ENCODE measurements around the gene ATP11C. TPM values are rescaled to one million over a fixed set of nuclear protein-coding genes. Genes with fewer than 3 reads are reported as not detected.
A peak's percentile ranks its signal among the peaks of the same experiment; 100 is the strongest.

ATP11C gene
- total and polyA plus RNA-seq, 9 donors, result 11.6 to 20.7 (median 15.4) TPM

- Histone ChIP-seq H3K27ac (ENCODE audit: low read length) (no peak overlapping the region), H3K4me3 (ENCODE audit: low read length) (no peak overlapping the region), H3K36me3 (ENCODE audit: control insufficient read depth, insufficient read depth, low read length) (no peaks in the 10 kb centered on the region), H3K9me3 (replicated peaks; ENCODE audit: control insufficient read depth, low read depth, low read length) (peaks cover 12% of the 10 kb centered on the region), H3K27me3 (ENCODE audit: control insufficient read depth, insufficient read depth, low read length) (peaks cover 2% of the 10 kb centered on the region), H3K4me1 (ENCODE audit: control insufficient read depth, insufficient read depth, low read length) (no peaks in the 10 kb centered on the region)
- no peak for DNase-seq
Measured at GRCh38 chrX:139750390-139750789, 182.5 kb downstream of the ATP11C start.

DNA sequence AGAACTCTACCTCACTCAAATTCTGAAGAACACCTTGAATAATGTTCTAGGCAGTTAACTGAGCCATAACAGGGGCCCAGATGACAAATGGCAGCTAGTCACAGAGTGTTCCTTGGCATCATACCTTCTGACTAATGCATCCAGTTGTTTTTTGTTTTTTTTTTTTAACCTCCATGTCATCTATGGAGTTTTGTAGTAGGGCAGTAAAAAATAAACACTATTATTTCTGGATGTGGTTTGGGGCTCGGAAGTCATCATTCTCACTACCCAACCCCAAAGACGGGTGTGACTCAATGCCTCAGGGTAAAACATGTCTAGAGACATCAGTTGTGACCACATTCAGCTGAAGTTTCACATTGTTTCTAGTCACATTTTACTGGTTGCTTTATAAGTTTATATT lies 193.7 kb downstream of the ATP11C start:
- WGBS (ENCODE audit: insufficient coverage), result no CpG with 5 or more reads among the region's 2 CpGs
- DNase-seq, result no peak

GRCh38 chrX:139738581-139738980 lies 194.3 kb downstream of the ATP11C start:
- Histone ChIP-seq H3K4me1 (ENCODE audit: control insufficient read depth, insufficient read depth, low read length) (no peaks in the 10 kb centered on the region), H3K4me3 (ENCODE audit: low read length) (no peak overlapping the region), H3K9me3 (replicated peaks; ENCODE audit: control insufficient read depth, low read depth, low read length) (no peaks in the 10 kb centered on the region), H3K27ac (ENCODE audit: low read length) (no peak overlapping the region), H3K27me3 (ENCODE audit: control insufficient read depth, insufficient read depth, low read length) (no peaks in the 10 kb centered on the region), H3K36me3 (ENCODE audit: control insufficient read depth, insufficient read depth, low read length) (no peaks in the 10 kb centered on the region)
- no peak for DNase-seq

More for the DNA sequence above, 193.7 kb downstream of the ATP11C start:
- Histone ChIP-seq H3K9me3 (replicated peaks; ENCODE audit: control insufficient read depth, low read depth, low read length) (no peaks in the 10 kb centered on the region), H3K27me3 (ENCODE audit: control insufficient read depth, insufficient read depth, low read length) (no peaks in the 10 kb centered on the region), H3K4me3 (ENCODE audit: low read length) (no peak overlapping the region), H3K36me3 (ENCODE audit: control insufficient read depth, insufficient read depth, low read length) (no peaks in the 10 kb centered on the region), H3K4me1 (ENCODE audit: control insufficient read depth, insufficient read depth, low read length) (no peaks in the 10 kb centered on the region), H3K27ac (ENCODE audit: low read length) (no peak overlapping the region)

DNA sequence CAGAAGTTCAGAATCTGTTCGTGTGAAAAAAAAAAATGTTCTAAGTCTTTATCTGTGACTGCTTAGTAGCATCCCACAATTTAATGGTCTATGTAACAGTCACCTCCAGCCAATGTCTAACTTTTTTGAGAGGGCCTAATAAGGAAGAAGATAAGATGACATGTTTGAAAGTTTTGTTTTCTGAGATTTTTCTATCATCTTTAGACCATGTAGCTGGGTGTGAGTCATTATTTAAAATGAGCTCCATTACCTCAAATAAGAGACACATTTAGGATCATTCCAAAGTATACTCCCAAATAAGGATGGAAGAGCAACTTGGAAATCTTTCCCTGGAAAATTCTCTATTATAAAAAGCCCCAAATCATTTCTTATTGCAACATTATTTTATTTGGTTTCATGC lies 196.7 kb downstream of the ATP11C start:
- Histone ChIP-seq H3K27me3 (ENCODE audit: control insufficient read depth, insufficient read depth, low read length) (no peaks in the 10 kb centered on the region), H3K9me3 (replicated peaks; ENCODE audit: control insufficient read depth, low read depth, low read length) (no peaks in the 10 kb centered on the region), H3K4me3 (ENCODE audit: low read length) (no peak overlapping the region), H3K36me3 (ENCODE audit: control insufficient read depth, insufficient read depth, low read length) (no peaks in the 10 kb centered on the region), H3K27ac (ENCODE audit: low read length) (no peak overlapping the region), H3K4me1 (ENCODE audit: control insufficient read depth, insufficient read depth, low read length) (no peaks in the 10 kb centered on the region)
- no peak for DNase-seq
- no CpG with 5 or more reads among the region's 1 CpG for WGBS (ENCODE audit: insufficient coverage)

DNA sequence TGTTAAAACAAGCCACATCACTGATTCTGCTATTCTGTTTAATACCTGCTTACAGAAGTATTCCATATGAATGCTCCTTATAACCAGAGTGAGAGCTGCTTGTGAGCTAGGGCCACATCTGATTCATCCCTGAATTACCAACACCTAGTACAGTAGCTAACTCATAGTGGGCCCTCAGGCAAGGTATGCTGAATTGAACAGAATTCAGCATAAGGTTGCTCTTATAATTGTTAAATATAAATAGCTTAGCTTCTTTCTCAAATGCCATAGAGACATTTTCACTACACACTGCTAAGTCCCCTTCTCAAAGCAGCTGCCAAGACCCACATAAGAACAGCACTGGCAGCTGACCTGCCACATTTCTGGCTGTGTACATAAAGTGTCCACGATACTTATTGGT lies 197.9 kb downstream of the ATP11C start:
- Histone ChIP-seq H3K9me3 (replicated peaks; ENCODE audit: control insufficient read depth, low read depth, low read length) (no peaks in the 10 kb centered on the region), H3K36me3 (ENCODE audit: control insufficient read depth, insufficient read depth, low read length) (no peaks in the 10 kb centered on the region), H3K4me3 (ENCODE audit: low read length) (no peak overlapping the region), H3K4me1 (ENCODE audit: control insufficient read depth, insufficient read depth, low read length) (no peaks in the 10 kb centered on the region), H3K27me3 (ENCODE audit: control insufficient read depth, insufficient read depth, low read length) (no peaks in the 10 kb centered on the region), H3K27ac (ENCODE audit: low read length) (no peak overlapping the region)
- no CpG with 5 or more reads among the region's 1 CpG for WGBS (ENCODE audit: insufficient coverage)
- no peak for DNase-seq

GRCh38 chrX:139725720-139726119 lies 207.1 kb downstream of the ATP11C start:
- WGBS (ENCODE audit: insufficient coverage), result no CpG with 5 or more reads among the region's 1 CpG
- no peak overlapping the region for H3K4me3 ChIP-seq (ENCODE audit: low read length)
- peaks cover 2% of the 10 kb centered on the region for H3K27me3 ChIP-seq (ENCODE audit: control insufficient read depth, insufficient read depth, low read length)
- H3K36me3 ChIP-seq (ENCODE audit: control insufficient read depth, insufficient read depth, low read length), result no peaks in the 10 kb centered on the region
- H3K9me3 ChIP-seq (replicated peaks; ENCODE audit: control insufficient read depth, low read depth, low read length), result no peaks in the 10 kb centered on the region
- H3K27ac ChIP-seq (ENCODE audit: low read length), result no peak overlapping the region
- no peaks in the 10 kb centered on the region for H3K4me1 ChIP-seq (ENCODE audit: control insufficient read depth, insufficient read depth, low read length)
- DNase-seq, result no peak

- peak; percentile 2 for DNase-seq
- Histone ChIP-seq H3K27me3 (ENCODE audit: control insufficient read depth, insufficient read depth, low read length) (peaks cover 2% of the 10 kb centered on the region), H3K36me3 (ENCODE audit: control insufficient read depth, insufficient read depth, low read length) (no peaks in the 10 kb centered on the region), H3K9me3 (replicated peaks; ENCODE audit: control insufficient read depth, low read depth, low read length) (no peaks in the 10 kb centered on the region), H3K4me3 (ENCODE audit: low read length) (no peak overlapping the region), H3K4me1 (ENCODE audit: control insufficient read depth, insufficient read depth, low read length) (no peaks in the 10 kb centered on the region), H3K27ac (ENCODE audit: low read length) (no peak overlapping the region)
- WGBS (ENCODE audit: insufficient coverage), result no CpG with 5 or more reads among the region's 2 CpGs
Measured at GRCh38 chrX:139724626-139725025, 208.2 kb downstream of the ATP11C start.

DNA sequence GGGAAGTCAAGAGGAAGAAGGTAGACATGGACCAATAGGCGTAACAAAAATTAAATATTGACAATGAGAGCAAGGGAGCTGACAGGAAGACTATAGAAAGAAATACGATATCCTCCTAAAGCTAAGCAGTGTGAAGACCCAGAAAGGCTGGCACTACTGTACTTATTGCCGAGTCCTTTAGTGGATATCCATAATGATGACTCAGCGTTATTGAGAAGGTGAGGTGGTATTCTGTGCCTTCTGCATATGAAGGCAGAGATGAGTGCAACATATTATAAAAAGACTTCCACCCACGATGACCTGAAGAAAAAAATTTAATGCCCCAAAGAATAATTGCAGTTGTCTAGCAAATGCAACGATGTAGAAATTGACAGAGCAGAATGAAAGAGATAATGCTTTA lies 211.9 kb downstream of the ATP11C start:
- peaks cover 5% of the 10 kb centered on the region for H3K27me3 ChIP-seq (ENCODE audit: control insufficient read depth, insufficient read depth, low read length)
- no peaks in the 10 kb centered on the region for H3K9me3 ChIP-seq (replicated peaks; ENCODE audit: control insufficient read depth, low read depth, low read length)
- H3K27ac ChIP-seq (ENCODE audit: low read length), result no peak overlapping the region
- no peaks in the 10 kb centered on the region for H3K4me1 ChIP-seq (ENCODE audit: control insufficient read depth, insufficient read depth, low read length)
- H3K36me3 ChIP-seq (ENCODE audit: control insufficient read depth, insufficient read depth, low read length), result no peaks in the 10 kb centered on the region
- 100% methylated on average over 2 of the region's 6 CpGs for WGBS (ENCODE audit: insufficient coverage)
- no peak for DNase-seq
- H3K4me3 ChIP-seq (ENCODE audit: low read length), result no peak overlapping the region

DNA sequence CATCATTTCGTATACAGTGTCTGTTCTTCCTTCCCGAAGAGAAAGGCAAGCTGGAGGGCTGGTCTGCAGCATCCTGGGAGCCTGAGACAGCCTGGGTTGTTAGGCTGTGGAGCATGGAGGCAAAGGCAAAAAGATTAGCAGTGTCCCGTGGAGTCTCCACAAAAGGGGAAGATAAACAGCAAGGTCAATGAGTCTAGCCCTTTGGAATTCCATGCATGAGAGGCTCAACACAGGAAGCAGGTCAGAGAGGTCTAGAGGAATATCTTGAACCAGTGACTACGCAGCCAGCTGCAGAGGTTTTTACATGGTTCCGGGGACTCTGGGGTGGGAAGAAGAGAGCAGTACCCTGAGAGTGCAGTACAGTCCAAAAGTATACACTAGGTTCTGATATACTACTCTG lies 212.7 kb downstream of the ATP11C start:
- Histone ChIP-seq H3K27ac (ENCODE audit: low read length) (no peak overlapping the region), H3K27me3 (ENCODE audit: control insufficient read depth, insufficient read depth, low read length) (peaks cover 3% of the 10 kb centered on the region), H3K9me3 (replicated peaks; ENCODE audit: control insufficient read depth, low read depth, low read length) (no peaks in the 10 kb centered on the region), H3K36me3 (ENCODE audit: control insufficient read depth, insufficient read depth, low read length) (no peaks in the 10 kb centered on the region), H3K4me1 (ENCODE audit: control insufficient read depth, insufficient read depth, low read length) (no peaks in the 10 kb centered on the region), H3K4me3 (ENCODE audit: low read length) (no peak overlapping the region)
- 48% methylated on average over 4 of the region's 5 CpGs for WGBS (ENCODE audit: insufficient coverage)
- DNase-seq, result no peak

DNA sequence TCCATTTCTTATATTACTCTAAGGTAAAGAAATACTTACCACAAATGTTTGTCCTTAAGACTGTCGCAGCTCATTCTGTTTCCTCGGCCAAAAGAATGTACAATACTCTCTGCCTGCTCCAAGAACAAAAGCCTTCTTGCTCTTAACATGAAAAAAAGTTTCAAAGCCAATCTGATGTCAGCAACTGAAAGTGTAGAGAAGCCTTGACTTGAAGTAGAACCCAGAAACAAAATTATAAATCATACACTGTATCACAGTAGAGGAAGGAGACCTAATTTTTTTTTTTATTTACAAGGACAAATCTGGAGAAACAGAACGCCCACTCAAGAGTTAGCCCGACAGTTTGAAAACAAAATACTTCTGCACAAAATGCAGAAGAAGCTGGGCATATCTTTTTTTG lies 224.8 kb downstream of the ATP11C start, which contains the start of gene MCF2:
Gene MCF2 (minus strand): TSS at position 101 of the 400 bp plus-strand sequence. CDS start 56,423 bp downstream, outside the sequence.
- Histone ChIP-seq H3K36me3 (ENCODE audit: control insufficient read depth, insufficient read depth, low read length) (no peaks in the 10 kb centered on the region), H3K9me3 (replicated peaks; ENCODE audit: control insufficient read depth, low read depth, low read length) (no peaks in the 10 kb centered on the region), H3K4me1 (ENCODE audit: control insufficient read depth, insufficient read depth, low read length) (no peaks in the 10 kb centered on the region), H3K27ac (ENCODE audit: low read length) (no peak within 1 kb of the TSS), H3K27me3 (ENCODE audit: control insufficient read depth, insufficient read depth, low read length) (no peaks in the 10 kb centered on the region), H3K4me3 (ENCODE audit: low read length) (no peak within 1 kb of the TSS)
- WGBS (ENCODE audit: insufficient coverage), result no CpG with 5 or more reads among the region's 4 CpGs
- DNase-seq, result no peak

DNA sequence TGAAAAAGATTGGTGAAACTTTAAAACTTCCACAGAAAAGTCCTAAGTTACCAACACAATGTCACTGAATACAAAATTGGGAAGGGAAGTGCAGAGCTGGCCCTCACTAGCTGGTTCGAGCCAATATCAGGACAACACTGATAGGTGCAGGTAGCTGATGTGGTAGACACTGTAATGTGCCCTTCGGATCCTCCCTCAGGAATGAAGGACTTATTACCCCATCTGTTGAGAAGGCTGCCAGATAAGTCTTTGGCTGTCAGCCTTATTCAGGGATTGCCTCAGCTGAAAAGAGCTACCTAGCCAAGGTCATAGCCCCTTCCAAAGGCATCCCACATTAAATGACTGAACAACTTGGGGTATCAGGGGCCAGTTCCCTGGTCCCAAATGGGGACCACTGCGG lies 230.2 kb downstream of the ATP11C start:
- WGBS (ENCODE audit: insufficient coverage), result 67% methylated on average over 1 of the region's 3 CpGs

More for the DNA sequence above, 230.2 kb downstream of the ATP11C start:
- peaks cover 2% of the 10 kb centered on the region for H3K27me3 ChIP-seq (ENCODE audit: control insufficient read depth, insufficient read depth, low read length)
- no peak overlapping the region for H3K4me3 ChIP-seq (ENCODE audit: low read length)
- H3K4me1 ChIP-seq (ENCODE audit: control insufficient read depth, insufficient read depth, low read length), result no peaks in the 10 kb centered on the region
- no peak overlapping the region for H3K27ac ChIP-seq (ENCODE audit: low read length)
- no peak for DNase-seq
- H3K36me3 ChIP-seq (ENCODE audit: control insufficient read depth, insufficient read depth, low read length), result no peaks in the 10 kb centered on the region
- H3K9me3 ChIP-seq (replicated peaks; ENCODE audit: control insufficient read depth, low read depth, low read length), result no peaks in the 10 kb centered on the region

All from muscle of leg (tissue), 11 donors.